Thoracic aorta (tissue), 2 donors: ENCODE results near the gene TMEM204. TPM values are rescaled to one million over a fixed set of nuclear protein-coding genes. Genes with fewer than 3 reads are reported as not detected.

Source experiments
- ATAC-seq: fragments of 150-250 bp; one replicate; pipeline ENCODE4 v1.8.0; 2017; ENCODE audit warnings: low read depth; ENCODE audit not compliant: insufficient number of reproducible peaks, low FRiP score
- DNase-seq: peaks from one replicate; pipeline ENCODE4 v3.0.0-alpha.2; 2020; ENCODE audit warnings: low spot score
- H3K27ac ChIP-seq, 2 donors: fragments of 200-600 bp; sonication (generic); 1 replicate in 1 of 2; 2 replicates in 1 of 2; pipeline ENCODE4 v1.5.1; 2016; ENCODE audit warnings: mild to moderate bottlenecking in 2 of 2, moderate library complexity in 2 of 2
- H3K27me3 ChIP-seq: fragments of 200-600 bp; sonication (generic); replicated peaks from 2 replicates; pipeline ENCODE4 v1.6.0; 2016; ENCODE audit warnings: mild to moderate bottlenecking; ENCODE audit not compliant: insufficient read depth
- H3K36me3 ChIP-seq: fragments of 200-600 bp; sonication (generic); one replicate; pipeline ENCODE4 v1.5.1; 2016
- H3K4me1 ChIP-seq, 2 donors: fragments of 200-600 bp; sonication (generic); 1 replicate in 1 of 2; 2 replicates in 1 of 2; pipeline versions ENCODE4 v1.5.1 to v1.6.0; 2016; ENCODE audit warnings: low read depth in 2 of 2, mild to moderate bottlenecking in 1 of 2; ENCODE audit not compliant: control insufficient read depth in 1 of 2
- H3K4me3 ChIP-seq: fragments of 200-600 bp; sonication (generic); 2 replicates; pipeline ENCODE4 v1.5.1; 2016; ENCODE audit warnings: mild to moderate bottlenecking
- H3K9me3 ChIP-seq: fragments of 200-600 bp; sonication (generic); 2 replicates; pipeline ENCODE4 v1.5.1; 2016
- total RNA-seq, 2 donors: library from RNA; depleted of rRNA; stranded (reverse); fragments of >200 nt; gene quantifications; one replicate each; pipeline versions ENCODE4 v1.1.0 to v1.2.3, GENCODE V29; 2016
- TF ChIP-seq, protein P1 (sequence below): fragments of 200-600 bp; sonication (generic); IDR thresholded peaks from one replicate; pipeline ENCODE4 v1.5.1; 2019; ENCODE audit warnings: antibody characterized with exemption

The TMEM204 gene
- total RNA-seq, 2 donors from 2014 or later: 111 to 125 TPM

DNA sequence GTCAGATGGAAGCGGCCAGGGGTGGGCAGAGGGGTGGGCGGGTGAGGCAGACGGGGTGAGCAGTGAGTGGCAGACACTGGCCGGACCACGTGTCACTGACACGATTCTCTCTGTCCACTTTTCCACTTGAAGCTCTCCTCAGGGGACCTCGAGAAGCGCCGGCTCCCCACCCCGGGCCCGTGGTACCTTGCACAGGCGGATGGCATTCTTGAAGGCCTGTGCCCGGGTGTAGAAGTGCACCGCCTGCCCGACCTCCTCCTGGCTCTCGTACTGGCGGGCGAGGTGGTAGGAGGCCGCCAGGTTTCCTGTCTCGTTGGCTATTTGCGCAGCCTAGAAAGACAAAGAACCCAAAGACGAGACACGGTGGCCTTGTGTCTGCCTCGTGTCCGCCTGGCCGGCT lies 9.1 kb upstream of the TMEM204 start:
- Histone ChIP-seq H3K36me3 (peaks cover 9% of the 10 kb centered on the region), H3K4me1 (no peaks in the 10 kb centered on the region), H3K27me3 (no peaks in the 10 kb centered on the region), H3K27ac (no peak overlapping the region), H3K4me3 (no peak overlapping the region), H3K9me3 (no peaks in the 10 kb centered on the region)
- DNase-seq (no peak), ATAC-seq (no peak)
- TF ChIP-seq, protein P1, sequence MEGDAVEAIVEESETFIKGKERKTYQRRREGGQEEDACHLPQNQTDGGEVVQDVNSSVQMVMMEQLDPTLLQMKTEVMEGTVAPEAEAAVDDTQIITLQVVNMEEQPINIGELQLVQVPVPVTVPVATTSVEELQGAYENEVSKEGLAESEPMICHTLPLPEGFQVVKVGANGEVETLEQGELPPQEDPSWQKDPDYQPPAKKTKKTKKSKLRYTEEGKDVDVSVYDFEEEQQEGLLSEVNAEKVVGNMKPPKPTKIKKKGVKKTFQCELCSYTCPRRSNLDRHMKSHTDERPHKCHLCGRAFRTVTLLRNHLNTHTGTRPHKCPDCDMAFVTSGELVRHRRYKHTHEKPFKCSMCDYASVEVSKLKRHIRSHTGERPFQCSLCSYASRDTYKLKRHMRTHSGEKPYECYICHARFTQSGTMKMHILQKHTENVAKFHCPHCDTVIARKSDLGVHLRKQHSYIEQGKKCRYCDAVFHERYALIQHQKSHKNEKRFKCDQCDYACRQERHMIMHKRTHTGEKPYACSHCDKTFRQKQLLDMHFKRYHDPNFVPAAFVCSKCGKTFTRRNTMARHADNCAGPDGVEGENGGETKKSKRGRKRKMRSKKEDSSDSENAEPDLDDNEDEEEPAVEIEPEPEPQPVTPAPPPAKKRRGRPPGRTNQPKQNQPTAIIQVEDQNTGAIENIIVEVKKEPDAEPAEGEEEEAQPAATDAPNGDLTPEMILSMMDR: no peak

DNA sequence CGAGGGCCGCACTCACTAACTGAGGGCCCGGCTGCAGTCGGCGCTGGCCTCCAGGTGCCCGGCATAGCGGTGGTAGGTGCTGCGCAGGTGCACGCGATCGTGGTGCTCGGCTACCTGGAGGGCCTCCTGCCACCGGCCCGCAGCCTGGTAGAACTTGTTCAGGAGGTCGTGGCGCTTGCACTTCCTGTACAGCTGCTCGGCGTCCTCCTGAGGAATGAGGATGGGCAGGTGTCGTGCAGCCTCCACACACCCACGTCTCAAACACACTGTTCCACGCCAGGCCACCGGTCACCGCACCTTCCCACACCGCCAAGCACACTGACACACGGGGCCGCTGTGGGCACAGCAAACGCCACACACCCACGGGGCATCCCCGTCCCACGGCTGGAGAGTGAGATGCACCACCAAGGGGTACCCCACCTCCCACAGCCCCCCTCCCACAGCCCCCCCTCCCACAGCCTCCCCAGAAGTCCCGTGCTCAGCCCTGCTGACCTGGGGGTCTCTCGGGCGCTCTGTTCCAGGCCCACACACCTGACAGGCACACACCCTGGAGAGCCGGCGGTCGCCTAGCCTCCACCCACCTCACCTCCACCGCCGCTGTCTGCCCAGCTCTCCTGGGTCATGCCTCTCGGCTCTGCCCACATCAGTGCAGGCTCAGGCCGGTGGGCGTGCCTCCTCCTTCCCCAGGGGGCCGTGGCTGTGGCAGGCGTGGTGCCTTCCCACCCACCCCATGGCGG lies 7.4 kb upstream of the TMEM204 start:
- H3K9me3 ChIP-seq: no peaks in the 10 kb centered on the region
- DNase-seq: no peak
- no peak overlapping the region for H3K27ac ChIP-seq
- H3K4me3 ChIP-seq: no peak overlapping the region
- H3K27me3 ChIP-seq: no peaks in the 10 kb centered on the region
- no peak for ATAC-seq
- no peaks in the 10 kb centered on the region for H3K36me3 ChIP-seq
- H3K4me1 ChIP-seq: peaks cover 0 to under 1% of the 10 kb centered on the region in 2 donors
- TF ChIP-seq, protein P1: no peak

DNA sequence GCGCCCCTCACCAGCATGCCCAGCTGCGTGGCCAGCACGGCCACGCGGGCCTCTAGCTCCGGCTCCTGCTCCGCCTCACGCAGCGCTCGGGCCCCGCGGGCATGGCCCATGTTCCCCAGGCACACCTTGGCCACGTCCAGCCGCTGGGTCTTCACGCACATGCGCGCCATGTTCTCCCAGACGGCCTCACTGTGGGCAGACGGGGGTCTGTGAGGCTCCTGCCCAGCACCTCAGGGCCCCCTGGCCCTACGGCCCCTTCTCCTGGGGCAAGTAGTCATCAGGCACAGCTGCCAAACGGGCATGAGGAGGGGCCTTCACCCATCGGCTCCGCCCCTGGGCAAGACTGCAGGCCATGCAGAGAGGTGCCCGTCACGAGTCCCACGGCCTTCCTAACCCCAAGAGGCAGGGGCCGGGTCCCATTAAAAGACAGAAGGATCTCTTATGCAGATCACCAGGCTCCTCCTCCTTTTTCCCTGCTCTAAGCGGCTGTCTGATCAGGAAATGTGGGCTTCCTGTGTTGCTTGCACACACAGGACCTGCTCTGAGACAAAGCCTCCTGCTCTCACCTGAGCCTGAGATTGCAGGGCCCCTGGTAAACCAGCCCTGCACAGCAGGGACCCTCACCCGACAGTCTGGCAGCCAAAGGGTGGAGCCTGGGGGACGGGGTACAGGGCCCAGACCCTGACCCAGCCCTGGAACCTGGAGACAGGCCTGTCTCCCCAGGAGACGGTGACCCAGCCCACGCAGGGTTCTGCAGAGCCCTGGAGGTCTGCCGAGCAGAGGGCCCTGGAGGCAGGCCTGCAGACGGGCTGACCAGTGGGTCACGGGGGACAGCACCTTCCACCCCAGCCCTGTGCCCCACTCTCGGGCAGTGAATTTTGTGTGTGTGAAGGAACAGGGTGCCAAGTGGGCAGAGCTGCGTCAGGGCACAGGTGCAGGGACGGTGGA lies 6.6 kb upstream of the TMEM204 start:
- ATAC-seq: no peak

DNA sequence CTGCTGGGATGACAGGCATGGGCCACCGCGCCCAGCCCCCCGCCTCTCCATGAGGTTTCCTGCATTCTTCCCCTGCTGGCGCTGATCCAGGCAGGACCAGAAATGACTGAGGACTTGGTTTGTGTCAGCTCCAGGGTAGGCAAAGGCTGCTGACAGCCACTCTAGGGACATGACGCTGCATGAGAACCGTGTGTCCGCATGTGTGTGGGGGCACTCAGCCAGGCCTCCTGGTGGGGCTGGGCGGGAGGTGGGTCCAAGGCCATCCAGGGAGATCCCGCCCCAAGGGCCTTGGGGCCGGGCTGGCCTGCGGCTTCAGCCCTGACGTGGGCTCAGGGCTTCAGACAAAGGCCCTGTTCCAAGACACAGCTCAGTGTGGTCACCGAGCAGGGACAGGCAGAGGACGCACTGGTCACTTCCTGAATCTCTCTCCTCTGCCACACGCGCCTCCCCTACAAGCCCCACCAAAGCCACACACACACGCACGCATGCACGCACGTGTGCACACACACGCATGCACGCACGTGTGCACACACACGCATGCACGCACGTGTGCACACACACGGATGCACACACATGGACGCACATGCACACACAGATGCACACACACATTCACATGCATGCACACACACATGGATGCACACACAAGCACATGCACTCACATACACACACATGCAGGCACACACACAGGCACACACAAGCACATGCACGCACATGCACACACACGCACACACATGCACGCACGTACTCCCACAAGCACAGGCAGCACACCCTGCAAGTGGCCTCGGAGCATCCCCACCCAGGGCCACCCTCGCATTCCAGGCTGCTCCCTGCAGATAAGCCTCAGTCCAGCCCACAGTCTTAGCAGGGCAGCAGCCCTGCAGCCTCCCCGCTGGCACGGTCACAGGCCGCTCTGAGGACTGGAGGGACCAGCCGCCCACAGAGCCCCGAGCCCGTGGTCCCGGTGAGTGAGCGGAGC lies 5.3 kb upstream of the TMEM204 start:
- ATAC-seq: no peak
- peaks cover 19 to 21% of the 10 kb centered on the region in 2 donors for H3K4me1 ChIP-seq
- TF ChIP-seq, protein P1: no peak
- H3K9me3 ChIP-seq: no peaks in the 10 kb centered on the region
- no peaks in the 10 kb centered on the region for H3K27me3 ChIP-seq
- no peaks in the 10 kb centered on the region for H3K36me3 ChIP-seq
- no peak overlapping the region for H3K27ac ChIP-seq
- no peak for DNase-seq
- H3K4me3 ChIP-seq: no peak overlapping the region

More for the DNA sequence above, 6.6 kb upstream of the TMEM204 start:
- no peaks in the 10 kb centered on the region for H3K27me3 ChIP-seq
- no peaks in the 10 kb centered on the region for H3K36me3 ChIP-seq
- TF ChIP-seq, protein P1: no peak
- no peak overlapping the region for H3K4me3 ChIP-seq
- H3K9me3 ChIP-seq: no peaks in the 10 kb centered on the region
- peaks cover 6 to 9% of the 10 kb centered on the region in 2 donors for H3K4me1 ChIP-seq
- no peak overlapping the region for H3K27ac ChIP-seq
- no peak for DNase-seq
